ENCODE results near the gene NFE2L1.
A peak's percentile ranks its signal among the peaks of the same experiment; 100 is the strongest.

NFE2L1 gene

GRCh38 chr17:48081858-48082257 lies 33.7 kb downstream of the NFE2L1 start:
- TF ChIP-seq, protein P1, sequence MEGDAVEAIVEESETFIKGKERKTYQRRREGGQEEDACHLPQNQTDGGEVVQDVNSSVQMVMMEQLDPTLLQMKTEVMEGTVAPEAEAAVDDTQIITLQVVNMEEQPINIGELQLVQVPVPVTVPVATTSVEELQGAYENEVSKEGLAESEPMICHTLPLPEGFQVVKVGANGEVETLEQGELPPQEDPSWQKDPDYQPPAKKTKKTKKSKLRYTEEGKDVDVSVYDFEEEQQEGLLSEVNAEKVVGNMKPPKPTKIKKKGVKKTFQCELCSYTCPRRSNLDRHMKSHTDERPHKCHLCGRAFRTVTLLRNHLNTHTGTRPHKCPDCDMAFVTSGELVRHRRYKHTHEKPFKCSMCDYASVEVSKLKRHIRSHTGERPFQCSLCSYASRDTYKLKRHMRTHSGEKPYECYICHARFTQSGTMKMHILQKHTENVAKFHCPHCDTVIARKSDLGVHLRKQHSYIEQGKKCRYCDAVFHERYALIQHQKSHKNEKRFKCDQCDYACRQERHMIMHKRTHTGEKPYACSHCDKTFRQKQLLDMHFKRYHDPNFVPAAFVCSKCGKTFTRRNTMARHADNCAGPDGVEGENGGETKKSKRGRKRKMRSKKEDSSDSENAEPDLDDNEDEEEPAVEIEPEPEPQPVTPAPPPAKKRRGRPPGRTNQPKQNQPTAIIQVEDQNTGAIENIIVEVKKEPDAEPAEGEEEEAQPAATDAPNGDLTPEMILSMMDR (IDR thresholded peaks at IDR 0.05), result no peak
- TF ChIP-seq ZFX (IDR thresholded peaks at IDR 0.05; ENCODE audit: borderline replicate concordance), result no peak
- H3K27ac ChIP-seq, result no peak overlapping the region; the same call in 1 of the 2 replicates

DNA sequence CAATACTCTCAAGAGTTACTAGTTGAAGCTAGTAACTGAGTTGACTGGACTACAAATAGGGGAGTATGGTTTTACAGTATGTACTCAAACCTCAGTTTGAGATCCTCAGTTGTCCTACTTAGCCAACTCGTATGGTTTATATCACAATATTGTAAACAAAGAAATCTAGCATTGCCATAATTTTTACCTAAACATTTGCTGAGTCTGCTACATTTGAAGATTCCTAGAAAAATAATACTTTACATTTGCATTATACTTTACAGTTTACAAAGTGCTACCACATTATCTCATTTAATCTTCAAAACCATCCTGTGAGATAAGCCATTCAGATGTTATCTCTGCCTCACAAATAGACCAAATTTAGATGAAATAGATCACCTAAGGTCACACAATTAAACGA lies 36.8 kb downstream of the NFE2L1 start:
- no peak for TF ChIP-seq ZFX (IDR thresholded peaks at IDR 0.05; ENCODE audit: borderline replicate concordance)
- TF ChIP-seq, protein P1 (IDR thresholded peaks at IDR 0.05), result no peak
- H3K27ac ChIP-seq, result no peak overlapping the region

DNA sequence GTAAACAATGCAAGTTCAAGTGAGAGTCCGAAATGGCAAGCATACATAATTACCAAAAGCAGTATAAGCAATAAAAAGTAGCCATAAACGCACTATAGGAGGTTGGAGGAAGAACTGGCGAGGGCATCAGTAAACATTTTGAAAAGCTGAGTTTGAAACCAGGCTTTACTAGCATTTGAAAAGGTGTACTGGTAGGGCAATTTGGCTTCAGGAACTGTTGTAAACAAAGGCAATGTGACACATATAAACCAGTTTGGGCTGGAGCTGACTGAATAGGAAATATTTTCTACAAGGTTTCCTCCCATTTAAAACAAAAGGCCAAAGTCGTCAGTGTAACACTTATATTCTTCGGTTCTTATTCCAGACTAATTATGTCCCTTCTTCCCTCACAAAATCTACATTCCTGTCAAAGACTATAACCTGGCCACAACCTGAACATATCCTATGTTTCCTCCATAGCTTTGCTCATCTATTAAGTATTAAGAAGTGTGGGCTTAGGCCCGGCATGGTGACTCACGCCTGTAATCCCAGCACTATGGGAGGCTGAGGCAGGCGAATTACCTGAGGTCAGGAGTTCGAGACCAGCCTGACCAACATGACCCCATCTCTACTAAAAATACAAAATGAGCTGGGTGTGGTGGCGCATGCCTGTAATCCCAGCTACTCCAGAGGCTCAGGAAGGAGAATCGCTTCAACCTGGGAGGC lies 45.3 kb downstream of the NFE2L1 start:
- H3K27ac ChIP-seq, result no peak overlapping the region
- TF ChIP-seq ZFX (IDR thresholded peaks at IDR 0.05; ENCODE audit: borderline replicate concordance), result no peak
- TF ChIP-seq, protein P1 (IDR thresholded peaks at IDR 0.05), result no peak

DNA sequence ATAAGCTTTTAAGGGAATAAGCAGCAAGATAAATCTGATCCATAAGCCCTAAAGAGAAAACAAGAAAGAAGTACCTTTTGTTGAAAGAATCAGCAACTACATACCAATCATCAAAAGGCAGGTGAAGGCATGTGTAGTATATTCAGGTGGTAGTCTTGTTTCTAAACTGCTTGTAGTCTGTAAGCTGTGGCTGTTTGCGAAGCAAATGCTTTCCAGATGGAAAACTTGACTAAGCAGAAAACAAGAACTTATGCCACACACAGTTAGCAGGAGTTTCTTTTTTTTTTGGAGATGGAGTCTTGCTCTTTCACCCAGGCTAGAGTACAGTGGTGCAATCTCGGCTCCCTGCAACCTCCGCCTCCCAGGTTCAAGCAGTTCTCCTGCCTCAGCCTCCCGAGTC lies 47.5 kb downstream of the NFE2L1 start:
- no peak for TF ChIP-seq ZFX (IDR thresholded peaks at IDR 0.05; ENCODE audit: borderline replicate concordance)
- TF ChIP-seq, protein P1 (IDR thresholded peaks at IDR 0.05), result no peak
- H3K27ac ChIP-seq, result no peak overlapping the region

DNA sequence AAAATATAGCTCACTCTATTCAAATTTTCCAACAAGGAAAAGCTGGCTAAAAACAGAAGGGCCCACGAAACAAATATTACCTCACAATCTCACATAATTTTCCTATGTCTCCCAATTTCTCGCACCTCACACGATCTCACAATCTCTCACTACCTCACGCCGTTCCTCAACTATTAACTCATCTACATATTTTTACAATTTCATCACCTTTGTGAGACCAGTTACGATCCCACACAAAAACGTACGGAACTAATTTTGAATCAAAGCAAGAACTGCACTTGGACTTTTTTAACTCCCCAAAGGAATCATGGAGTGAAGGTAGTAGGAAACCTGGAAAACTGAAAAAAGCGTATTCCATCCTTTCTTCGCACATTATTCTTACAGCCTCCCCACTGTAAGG lies 52.0 kb downstream of the NFE2L1 start:
- TF ChIP-seq, protein P1 (IDR thresholded peaks at IDR 0.05), result no peak
- TF ChIP-seq ZFX (IDR thresholded peaks at IDR 0.05; ENCODE audit: borderline replicate concordance), result no peak
- H3K27ac ChIP-seq, result peak overlapping the region; percentile 96

GRCh38 chr17:48100591-48101011 lies 52.4 kb downstream of the NFE2L1 start:
- peak overlapping the region; percentile 96 for H3K27ac ChIP-seq

More at GRCh38 chr17:48100591-48101011, 52.4 kb downstream of the NFE2L1 start:
- TF ChIP-seq, protein P1 (IDR thresholded peaks at IDR 0.05), result no peak
- no peak for TF ChIP-seq ZFX (IDR thresholded peaks at IDR 0.05; ENCODE audit: borderline replicate concordance)

Measured in 22Rv1 (cell line).